KBM-7 (cell line): ENCODE results near the gene UBTD1.
"Not testable (repeated sequence)": the region's sequence is repeated elsewhere in the genome, so short reads cannot be mapped to it uniquely, and the experiment has no call there.

Experiments
- DNase-seq: peaks from one replicate; pipeline ENCODE4 v3.0.0-alpha.2; 2015
- in situ Hi-C: fragments of 300-500 bp; cut with MboI; formaldehyde crosslinking; loops from 2 replicates; pipeline ENCODE4 v1.14.3; 2020; ENCODE audit warnings: low sequenced_read_pairs, low pct_unique_long_range_greater_than_20kb, mixed read lengths

The UBTD1 gene, protein sequence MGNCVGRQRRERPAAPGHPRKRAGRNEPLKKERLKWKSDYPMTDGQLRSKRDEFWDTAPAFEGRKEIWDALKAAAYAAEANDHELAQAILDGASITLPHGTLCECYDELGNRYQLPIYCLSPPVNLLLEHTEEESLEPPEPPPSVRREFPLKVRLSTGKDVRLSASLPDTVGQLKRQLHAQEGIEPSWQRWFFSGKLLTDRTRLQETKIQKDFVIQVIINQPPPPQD

DNA sequence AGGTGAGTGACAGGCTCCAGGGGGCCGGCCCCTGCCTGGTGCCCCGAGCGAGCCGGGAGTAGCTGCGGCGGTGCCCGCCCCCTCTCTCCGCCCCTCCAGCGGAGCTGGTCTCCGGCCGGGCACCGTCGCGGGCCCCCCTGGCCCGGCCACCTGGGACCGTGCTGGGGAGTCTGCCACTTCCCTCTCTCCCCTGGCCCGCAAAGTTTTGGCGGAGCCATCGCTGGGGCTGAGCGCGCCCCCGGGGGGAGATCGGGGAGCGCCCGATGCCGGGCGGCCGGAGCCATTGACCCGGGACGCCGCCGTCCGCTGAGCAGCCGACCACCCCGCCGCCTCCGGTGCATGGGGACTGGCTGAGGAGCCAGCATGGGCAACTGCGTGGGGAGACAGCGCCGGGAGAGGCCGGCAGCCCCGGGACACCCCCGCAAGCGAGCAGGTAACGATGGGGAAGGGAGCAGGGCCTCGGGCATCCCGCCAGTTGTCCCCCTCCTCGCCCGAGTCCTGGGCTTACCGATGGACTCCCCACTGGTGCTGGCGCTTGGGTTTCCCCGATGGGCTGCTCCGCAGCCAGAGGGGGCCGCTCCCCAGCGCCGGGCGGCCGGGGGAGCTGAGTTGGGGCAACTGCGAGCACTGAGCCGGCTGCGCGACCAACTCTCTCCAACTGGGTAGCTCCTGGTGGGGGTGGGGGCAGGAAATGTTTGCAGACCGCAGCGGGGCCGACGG, at the start of gene UBTD1:
UBTD1 (plus strand) TSS at position 84 of the 720 bp plus-strand sequence; CDS start at position 364, 280 bp downstream.
- in situ Hi-C loops = no loop called here
- DNase-seq = peak; percentile 40

DNA sequence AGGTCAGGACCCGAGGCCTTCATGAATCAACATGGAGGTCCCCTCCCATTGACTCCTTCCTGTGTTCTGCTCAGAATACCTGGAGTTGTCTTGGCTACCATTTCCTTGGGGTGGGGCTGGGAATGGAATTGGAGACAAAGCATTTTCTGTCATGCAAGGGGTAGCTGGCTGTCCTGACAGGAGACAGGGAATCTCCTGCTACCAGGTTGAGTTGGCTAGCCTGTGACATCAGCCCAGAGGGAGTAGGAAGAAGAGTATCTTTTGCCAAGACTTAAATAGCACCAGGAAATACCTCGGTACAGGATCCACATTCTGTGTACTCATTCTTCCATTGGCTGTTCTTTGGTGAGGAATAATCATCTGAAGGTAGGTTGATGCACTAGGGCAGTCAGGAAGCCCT, 47.9 kb upstream of the UBTD1 start:
- in situ Hi-C loops = no loop called here
- DNase-seq = no peak

- in situ Hi-C loops = no loop called here
- DNase-seq = no peak
These were observed 47.1 kb upstream of the UBTD1 start for GRCh38 chr10:97451605-97452004.

DNA sequence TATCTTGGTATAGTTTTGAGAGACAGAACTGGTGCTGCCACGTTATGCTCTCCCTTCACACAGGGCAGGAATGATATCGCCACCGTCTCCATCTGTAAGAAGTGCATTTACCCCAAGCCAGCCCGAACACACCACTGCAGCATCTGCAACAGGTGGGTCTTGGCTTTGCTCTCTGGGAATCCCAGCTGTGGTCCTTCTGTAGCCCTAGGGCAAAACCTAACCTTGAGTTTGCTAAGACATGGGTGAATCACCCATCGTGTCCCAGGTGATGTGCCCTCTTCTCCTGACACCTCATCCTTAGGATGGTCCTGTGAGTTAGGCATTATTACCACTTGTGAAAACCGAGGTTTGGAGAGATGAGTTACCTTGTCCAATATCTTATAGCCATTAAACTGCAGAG, 46.4 kb upstream of the UBTD1 start:
- DNase-seq = no peak
- in situ Hi-C loops = no loop called here

DNA sequence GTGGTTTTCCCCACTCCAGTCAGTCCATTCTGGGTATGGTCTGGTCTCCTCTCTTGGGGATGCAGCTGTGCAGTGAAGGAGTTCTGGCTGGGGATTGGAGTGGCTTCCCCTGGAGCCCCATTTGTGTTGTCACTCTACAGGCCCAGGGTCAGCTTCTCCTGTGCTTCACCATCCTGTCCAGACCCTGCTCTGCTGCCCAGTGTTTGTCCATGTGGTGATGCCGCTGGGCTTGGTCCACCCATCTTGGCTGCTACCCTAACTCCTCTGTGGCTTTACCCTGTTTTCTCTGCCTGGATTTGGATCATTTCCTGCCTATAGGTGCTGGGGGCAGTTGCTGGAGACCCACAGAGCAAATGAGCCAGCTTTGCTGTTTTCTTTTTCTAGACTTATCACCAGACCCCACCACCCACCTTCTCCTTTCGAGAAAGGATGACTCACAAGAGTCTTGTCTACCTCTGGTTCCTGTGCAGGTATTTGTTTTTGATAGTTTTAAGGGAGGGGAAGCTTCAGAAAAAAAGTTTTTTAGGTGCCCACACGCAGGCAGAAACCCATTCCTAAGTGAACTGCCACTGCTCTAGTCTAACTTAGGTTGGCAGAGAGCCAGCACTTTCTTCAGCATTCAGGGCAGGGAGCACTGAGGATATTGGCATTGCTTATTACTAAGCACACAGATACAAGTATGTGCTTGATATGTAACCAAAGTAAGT, 44.2 kb upstream of the UBTD1 start:
- in situ Hi-C loops = no loop called here
- DNase-seq = no peak

DNA sequence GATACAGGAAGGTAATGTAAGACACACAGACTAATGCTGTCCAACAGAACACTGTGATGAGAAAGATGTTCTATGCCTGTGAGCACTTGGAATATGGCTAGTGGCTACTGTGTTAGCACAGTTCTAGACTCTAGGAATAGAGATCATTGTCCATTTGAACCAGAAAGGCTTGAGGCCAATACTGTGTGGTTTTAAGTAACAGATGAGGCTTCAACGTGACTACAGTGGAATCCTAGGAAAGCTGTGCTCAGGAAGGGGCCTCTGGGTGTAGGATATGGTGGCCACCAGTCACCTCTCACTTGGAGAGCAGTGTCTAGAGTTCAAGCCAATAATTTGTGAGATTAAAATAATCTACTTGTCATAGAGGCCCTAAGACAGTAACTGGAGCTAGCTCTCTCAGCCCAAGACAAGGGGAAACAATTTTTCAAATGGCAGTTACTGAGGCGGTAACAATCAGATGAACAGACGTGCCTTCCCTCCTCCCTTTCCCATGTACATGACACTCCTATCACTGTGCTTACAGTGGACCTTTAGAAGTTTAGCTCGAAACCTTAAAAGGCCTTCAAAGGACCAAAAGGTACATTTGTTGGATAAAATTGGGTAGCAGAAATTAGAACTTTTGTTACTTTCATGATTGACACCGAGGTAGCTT, 42.6 kb upstream of the UBTD1 start:
- in situ Hi-C loops = no loop called here
- DNase-seq = no peak

DNA sequence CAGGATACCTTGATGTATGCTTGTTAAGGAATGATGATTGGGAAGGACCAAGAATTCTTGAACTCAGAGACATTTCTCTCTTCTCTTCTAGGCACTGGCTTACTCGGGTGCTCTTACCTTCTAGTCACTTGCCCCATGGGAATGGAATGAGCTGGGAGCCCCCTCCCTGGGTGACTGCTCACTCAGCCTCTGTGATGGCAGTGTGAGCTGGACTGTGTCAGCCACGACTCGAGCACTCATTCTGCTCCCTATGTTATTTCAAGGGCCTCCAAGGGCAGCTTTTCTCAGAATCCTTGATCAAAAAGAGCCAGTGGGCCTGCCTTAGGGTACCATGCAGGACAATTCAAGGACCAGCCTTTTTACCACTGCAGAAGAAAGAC, 42.0 kb upstream of the UBTD1 start:
- no peak for DNase-seq
- in situ Hi-C loops = no loop called here

GRCh38 chr10:97459111-97459510, 39.6 kb upstream of the UBTD1 start:
- no peak for DNase-seq
- in situ Hi-C loops = no loop called here

DNA sequence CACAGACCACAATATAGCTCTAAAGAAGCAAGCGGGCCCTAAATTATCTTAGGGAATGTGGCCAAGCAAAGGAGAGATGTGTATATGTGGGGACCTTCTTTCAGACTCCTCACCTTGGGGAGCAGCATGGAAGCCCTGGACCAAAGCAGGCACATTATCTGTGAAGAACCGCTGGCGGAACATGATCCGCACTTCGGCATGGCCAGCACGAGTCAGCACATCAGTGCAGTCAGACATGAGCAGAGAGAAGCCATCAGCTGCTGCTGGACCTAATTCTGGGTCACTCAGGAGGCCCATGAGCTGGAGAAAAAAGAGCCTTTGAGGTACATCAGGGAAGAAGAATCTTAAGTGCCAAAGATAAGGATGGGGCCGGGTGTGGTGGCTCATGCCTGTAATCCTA, 38.8 kb upstream of the UBTD1 start:
- no peak for DNase-seq
- in situ Hi-C loops = no loop called here

GRCh38 chr10:97462309-97462708, 36.4 kb upstream of the UBTD1 start:
- DNase-seq = no peak
- in situ Hi-C loops = no loop called here

DNA sequence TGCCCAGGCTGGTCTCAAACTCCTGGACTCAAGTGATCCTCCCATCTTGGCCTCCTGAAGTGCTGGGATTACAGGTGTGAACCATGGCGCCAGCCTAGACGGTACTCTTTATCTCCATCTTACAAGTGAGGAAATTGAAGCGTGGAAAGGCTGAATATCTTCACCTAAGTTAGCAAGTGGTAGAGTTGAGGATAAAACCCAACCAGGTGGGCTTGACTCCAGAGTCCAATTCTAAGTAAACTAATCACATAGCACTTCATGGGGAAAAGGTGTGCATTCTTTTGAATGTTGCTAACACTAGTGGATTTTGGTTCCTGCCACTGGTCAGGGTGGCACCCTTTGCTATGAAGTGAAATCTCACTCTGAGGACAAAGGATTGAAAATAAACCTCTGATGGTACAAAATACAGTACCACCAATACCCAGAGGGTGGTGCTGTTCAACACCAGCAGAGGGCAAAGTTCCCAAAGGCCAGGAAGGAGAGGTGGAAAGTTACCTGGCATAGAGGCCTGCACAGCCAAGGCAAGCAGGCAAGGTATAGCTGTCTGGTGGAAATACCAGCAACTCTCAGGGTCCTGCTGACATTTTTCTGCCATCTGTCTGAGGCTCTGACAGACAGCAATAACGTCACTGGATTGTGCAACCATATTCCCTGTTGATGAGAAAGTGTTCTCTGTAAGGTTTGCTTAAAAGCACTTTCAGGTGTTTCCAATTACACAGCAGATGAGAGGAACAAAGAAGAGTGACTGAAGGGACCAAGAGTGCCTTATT, 35.2 kb upstream of the UBTD1 start:
- in situ Hi-C loops = no loop called here
- peak; percentile 75 for DNase-seq

DNA sequence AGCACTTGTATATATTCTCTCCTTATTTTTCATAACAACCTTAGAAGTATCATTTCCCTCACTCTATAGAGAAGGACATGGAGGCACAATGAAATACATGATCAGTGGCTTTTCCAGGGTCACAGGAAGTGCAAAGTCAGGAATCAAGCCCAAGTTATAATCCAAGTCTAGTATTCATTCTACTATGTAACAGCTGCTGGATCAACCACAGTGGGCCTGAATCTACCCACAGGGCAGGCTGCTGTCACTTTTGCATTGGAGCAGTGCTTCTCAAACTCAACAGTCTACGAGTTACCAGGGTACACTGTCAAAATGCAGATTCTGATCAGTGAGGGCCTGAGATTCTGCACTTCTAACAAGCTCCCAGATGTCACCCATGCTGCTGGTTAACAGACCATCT, 34.5 kb upstream of the UBTD1 start:
- in situ Hi-C loops = no loop called here
- DNase-seq = no peak

GRCh38 chr10:97465982-97466381, 32.7 kb upstream of the UBTD1 start:
- in situ Hi-C loops = no loop called here
- DNase-seq = no peak

DNA sequence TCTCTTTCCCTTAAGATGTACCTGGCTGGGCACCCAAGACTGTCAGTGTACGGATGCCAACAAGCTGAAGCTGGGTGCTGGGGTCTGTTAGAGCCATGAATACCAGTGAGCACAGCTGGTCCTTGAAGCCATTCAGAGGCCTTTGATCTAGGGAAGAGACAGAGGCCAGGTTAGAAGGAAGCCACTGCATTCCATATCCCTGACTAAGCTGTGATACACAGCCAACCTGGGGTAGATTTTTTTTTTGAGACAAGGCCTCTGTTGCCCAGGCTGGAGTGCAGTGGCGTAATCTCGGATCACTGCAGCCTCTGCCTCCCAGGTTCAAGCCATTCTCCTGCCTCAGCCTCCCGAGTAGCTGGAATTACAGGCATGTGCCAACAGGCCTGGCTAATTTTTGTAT, 32.0 kb upstream of the UBTD1 start:
- in situ Hi-C loops = no loop called here
- no peak for DNase-seq

- in situ Hi-C loops = no loop called here
These were observed 30.6 kb upstream of the UBTD1 start for GRCh38 chr10:97468162-97468561.

DNA sequence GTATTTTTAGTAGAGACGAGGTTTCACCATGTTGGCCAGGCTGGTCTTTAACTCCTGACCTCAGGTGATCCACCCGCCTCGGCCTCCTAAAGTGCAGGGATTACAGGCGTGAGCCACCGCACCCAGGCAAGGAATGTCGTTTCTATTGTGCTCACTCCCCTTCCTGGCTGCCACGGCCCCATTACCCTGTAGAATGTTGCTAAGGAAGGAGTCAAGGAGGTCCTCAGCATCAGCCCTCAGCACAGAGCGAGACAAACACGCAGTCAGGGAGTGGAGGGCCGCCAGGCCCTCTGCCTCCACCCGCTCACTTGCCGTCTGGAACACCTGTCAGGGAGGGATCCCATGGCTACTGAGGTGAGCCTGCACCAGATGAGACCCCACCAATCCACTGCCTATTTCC, 29.9 kb upstream of the UBTD1 start:
- in situ Hi-C loops = not testable (repeated sequence)

More at GRCh38 chr10:97468162-97468561, 30.6 kb upstream of the UBTD1 start:
- DNase-seq = no peak

DNA sequence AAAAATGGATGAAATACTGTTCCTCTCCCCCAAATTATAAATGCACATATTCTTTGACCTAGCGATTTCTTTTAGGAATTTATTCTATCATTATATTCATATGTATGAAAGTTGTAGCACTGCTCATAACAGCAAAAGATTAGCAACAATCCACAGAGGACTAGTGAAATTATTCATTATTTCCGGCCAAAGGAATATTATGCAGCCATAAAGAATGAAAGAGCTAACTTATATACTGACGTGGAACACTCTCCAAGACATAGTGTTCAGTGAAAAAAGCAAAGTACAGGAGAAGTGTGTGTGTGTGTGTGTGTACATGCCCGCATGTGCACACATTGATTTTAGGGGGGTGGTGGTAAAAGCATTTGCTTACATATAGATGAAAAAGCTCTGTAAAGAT, 23.8 kb upstream of the UBTD1 start:
- DNase-seq = no peak
- in situ Hi-C loops = no loop called here

More for the DNA sequence above, 29.9 kb upstream of the UBTD1 start:
- not testable (repeated sequence) for DNase-seq

GRCh38 chr10:97475936-97476594, 22.7 kb upstream of the UBTD1 start:
- in situ Hi-C loops = no loop called here
- DNase-seq = no peak

- DNase-seq, in situ Hi-C loops: not testable (repeated sequence)
These were observed 19.3 kb upstream of the UBTD1 start for GRCh38 chr10:97479410-97479809.
